NCI-H2227 (cell line): Measurements from ENCODE around the gene MARCHF3.
"Not testable (repeated sequence)": the region's sequence is repeated elsewhere in the genome, so short reads cannot be mapped to it uniquely, and the experiment has no call there.

Experiments used
- DNase-seq: peaks from one replicate; lab custom pipeline; 2025; ENCODE audit not compliant: unreplicated experiment; lab: John Stamatoyannopoulos, UW

MARCHF3 gene

GRCh38 chr5:127013407-127013806, 17.0 kb downstream of the MARCHF3 start:
- no peak for DNase-seq

- no peak for DNase-seq
Observed at GRCh38 chr5:127012916-127013315, 17.4 kb downstream of the MARCHF3 start.

DNA sequence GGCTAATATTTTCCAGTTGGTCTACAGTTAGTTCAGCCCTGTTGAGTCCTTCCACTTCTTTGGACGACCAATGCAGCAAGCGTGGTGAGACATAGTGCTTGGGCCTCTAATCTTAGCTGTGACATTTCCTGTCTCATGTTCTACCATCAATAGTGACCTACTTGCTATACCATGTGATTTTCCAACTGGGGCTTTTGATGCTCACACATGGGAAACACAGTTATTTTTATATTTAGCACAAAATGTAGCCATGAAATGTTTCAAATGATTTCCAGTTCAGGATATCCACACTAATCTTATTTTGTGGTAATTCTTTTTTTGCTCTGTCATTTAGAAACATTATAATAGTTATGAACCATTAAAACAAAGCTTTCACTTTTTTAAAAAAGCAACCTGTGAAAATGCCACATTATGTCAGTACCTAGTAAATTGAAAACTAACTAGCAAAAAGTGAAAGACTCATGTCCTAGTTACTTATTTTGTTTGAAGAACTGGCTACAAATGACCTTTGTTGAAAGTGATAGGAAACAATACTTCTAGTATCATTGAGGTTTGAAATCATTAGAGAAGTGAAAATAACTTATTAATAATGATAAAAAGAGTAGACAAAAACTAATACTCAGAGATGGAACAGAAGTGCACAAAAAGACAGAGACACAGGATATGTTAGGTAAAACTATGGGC, 18.3 kb downstream of the MARCHF3 start:
- no peak for DNase-seq

- no peak for DNase-seq
Observed at GRCh38 chr5:127011153-127011552, 19.2 kb downstream of the MARCHF3 start.

GRCh38 chr5:127010362-127010761, 20.0 kb downstream of the MARCHF3 start:
- no peak for DNase-seq

GRCh38 chr5:127009784-127010183, 20.6 kb downstream of the MARCHF3 start:
- DNase-seq: no peak

DNA sequence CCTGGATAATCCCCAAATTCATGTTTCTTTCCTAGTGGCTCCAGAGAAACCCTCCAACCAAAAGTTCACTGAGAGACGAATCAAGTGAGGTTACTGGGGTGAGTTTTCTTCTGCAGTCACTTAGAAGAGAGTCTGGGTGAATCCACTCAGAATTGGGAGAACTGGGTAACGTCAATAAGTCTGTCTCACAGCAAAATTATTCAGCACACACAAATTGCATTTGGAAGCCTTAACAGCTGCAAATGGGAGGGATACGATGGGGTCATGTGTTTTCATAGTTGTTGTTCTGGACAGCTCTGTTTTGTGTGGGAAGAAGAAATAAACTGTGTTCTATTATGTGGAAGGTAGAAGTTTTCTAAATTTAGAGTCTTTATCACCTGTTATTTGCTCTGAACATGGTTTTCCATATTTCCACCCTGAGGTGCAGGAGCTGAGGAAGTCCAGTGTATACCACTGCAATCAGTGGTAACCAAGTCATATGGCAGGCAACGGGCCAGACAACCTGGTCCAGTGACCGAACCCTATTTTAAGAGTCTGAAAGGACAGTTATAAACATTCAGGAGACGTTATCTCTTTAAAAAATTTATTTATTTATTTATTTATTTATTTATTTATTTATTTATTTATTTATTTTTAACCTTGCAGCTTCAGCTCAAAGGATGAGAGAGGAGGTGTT, 21.9 kb downstream of the MARCHF3 start:
- DNase-seq: no peak

- DNase-seq: no peak
Observed at GRCh38 chr5:127007522-127007921, 22.8 kb downstream of the MARCHF3 start.

GRCh38 chr5:127006744-127007143, 23.6 kb downstream of the MARCHF3 start:
- no peak for DNase-seq

GRCh38 chr5:127005282-127005681, 25.1 kb downstream of the MARCHF3 start:
- not testable (repeated sequence) for DNase-seq

DNA sequence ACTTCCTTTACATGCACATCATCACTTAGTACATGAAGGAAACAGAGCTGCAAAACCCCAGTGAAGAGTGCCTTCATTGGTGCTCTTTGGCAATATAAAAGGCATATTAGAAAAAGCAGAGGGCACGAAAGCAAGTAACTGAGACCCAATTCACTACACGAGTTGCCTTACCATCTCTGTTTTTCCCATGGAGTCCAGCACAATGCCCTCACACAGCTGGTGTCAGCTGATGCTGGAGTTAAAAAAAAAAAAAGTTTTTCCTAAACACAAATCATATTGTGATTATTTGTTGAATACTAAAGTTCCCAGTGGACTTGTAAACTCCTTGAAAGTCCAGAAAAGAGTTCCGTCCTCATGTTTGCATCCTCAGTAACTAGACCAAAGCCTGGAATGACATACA, 25.6 kb downstream of the MARCHF3 start:
- DNase-seq: no peak

DNA sequence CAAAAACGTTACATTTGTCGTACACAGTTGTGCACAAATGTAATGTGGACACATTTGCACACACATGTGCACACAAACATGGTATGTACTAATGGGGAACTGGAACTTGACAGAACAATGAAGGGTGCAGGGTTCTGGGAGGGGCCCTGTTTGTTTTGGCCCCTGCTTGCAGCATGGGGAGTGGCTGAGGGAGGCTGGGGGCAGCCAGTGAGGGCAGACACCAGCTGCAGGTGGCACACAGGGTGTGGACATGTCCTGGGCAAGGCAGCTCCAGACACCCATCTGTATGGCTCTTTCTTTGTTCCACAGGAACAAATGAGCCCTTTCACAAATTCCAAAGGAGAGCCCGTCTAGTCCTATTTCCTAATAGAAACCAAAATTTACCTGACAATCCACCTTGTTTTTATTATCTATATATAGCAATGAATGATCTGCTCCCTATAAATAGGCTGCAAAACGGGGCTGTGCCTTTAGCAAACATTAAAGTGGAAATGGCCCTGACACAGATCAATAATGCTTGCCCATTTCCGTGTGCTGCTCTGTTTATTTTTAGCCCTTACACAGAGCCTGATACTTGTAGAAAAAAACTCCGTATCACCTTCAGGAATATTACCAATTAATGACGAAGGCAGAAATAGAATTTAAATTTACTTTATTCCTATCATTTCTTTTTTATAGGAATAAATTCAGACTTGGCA, 26.4 kb downstream of the MARCHF3 start:
- no peak for DNase-seq

- DNase-seq: no peak
Observed at GRCh38 chr5:127002390-127002789, 28.0 kb downstream of the MARCHF3 start.

DNA sequence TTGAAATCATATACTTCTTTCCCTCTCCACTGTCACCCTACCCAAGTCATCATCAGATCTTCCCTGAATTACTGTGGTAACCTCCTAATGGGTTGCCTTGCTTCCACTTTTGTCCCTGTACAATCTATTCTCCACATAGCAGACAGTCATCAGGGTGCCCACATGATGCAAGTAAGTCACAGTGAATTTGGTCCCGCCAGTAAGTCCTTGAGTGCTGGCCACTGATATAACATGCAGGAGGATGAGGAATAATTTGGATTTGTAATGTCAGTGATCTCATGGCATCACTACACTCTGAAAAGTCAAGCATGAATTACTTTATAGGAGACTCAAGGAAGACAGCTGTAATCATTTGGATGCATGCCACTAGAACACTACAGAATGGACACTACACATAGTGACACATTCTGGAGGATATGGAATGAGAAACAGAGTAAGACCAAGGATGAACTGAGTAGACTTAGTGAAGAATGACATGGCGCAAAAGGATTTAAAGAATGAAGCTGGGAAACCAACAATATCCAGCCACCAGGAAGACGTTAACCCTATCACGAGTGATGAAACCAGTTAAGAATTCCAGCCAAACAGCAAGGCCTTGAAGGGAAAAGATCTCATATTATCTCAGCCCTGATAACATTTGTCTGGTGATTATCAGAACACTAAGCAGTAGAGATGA, 28.6 kb downstream of the MARCHF3 start:
- DNase-seq: no peak

DNA sequence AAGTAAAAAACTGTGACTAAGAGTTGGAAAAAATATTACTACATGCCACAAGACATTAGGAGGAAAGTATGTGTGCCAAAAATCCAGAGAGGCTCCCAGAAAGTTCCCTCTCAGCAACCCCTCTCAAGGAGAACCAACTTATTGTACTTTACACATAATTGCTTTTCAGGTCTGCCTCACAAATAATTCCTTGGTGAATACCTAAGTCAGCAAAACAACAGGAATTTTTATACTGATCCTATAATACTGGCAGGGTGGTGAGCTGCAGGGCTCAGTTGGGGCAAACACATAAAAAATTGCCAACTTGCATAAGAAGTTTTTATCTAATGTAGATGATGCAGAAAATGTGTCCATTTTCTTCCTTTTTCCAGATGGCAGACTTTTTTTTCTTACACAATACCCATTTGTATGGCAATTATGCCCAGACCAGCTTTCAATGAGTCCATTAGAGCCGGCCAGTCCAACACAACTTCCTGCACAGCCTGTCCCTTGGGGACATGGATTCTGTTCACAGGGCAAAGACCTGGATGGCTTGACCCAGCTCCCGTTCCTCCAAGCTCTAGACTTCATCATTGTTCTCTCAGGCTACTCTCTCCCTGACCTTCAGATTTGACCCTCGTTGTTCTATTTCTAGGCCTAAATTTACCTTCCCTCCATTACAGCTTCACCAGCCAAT, 31.3 kb downstream of the MARCHF3 start:
- DNase-seq: no peak

GRCh38 chr5:126998201-126998631, 32.1 kb downstream of the MARCHF3 start:
- DNase-seq: no peak

- DNase-seq: no peak
Observed at GRCh38 chr5:126995689-126996088, 34.7 kb downstream of the MARCHF3 start.

- no peak for DNase-seq
Observed at GRCh38 chr5:126995039-126995438, 35.3 kb downstream of the MARCHF3 start.

GRCh38 chr5:126994485-126994884, 35.9 kb downstream of the MARCHF3 start:
- DNase-seq: no peak

GRCh38 chr5:126988021-126988569, 42.3 kb downstream of the MARCHF3 start:
- no peak for DNase-seq
